ENCODE measurements around the gene CGB2.
"Not testable (repeated sequence)": the region's sequence is repeated elsewhere in the genome, so short reads cannot be mapped to it uniquely, and the experiment has no call there.

GRCh38 chr19:49049011-49049410, 17.3 kb downstream of the CGB2 start, which contains the start of gene CGB8:
- not testable (repeated sequence) for TF ChIP-seq POLR2AphosphoS5, CTCF (IDR thresholded peaks at IDR 0.05)

Data from esophagus muscularis mucosa (tissue), 3 donors.